HepG2 (cell line): ENCODE data around the gene NTN3. TPM values are rescaled to one million over a fixed set of nuclear protein-coding genes. Genes with fewer than 3 reads are reported as not detected.

ENCODE experiments used
- MIER3 ChIP-seq: IDR thresholded peaks from 2 replicates; pipeline ENCODE4 v1.6.1; 2016; ENCODE audit warnings: missing compliant biosample characterization, borderline replicate concordance
- NFYC ChIP-seq: IDR thresholded peaks from 2 replicates; pipeline ENCODE4 v1.6.1; 2016; ENCODE audit warnings: missing genetic modification reagents, missing compliant biosample characterization
- RBFOX2 ChIP-seq: fragments of 200-400 bp; formaldehyde crosslinking; IDR thresholded peaks from 2 replicates; pipeline ENCODE4 v1.6.1; 2017; ENCODE audit warnings: low read depth, mild to moderate bottlenecking, low read length
- TBL1XR1 ChIP-seq: fragments of 150-350 bp; IDR thresholded peaks from 2 replicates; pipeline ENCODE4 v1.6.1; 2014; ENCODE audit warnings: borderline replicate concordance, low read length; ENCODE audit not compliant: partially characterized antibody
- TRIM24 ChIP-seq: sonication (generic); formaldehyde crosslinking; IDR thresholded peaks from 2 replicates; pipeline ENCODE4 v1.8.0; 2022; ENCODE audit warnings: mild to moderate bottlenecking, missing genetic modification reagents
- YY1 ChIP-seq: IDR thresholded peaks from 2 replicates; pipeline ENCODE4 v1.6.1; 2011; ENCODE audit warnings: low read length, low read depth, moderate library complexity, mild to moderate bottlenecking; ENCODE audit not compliant: insufficient read depth, insufficient replicate concordance
- ZNF160 ChIP-seq: sonication (generic); formaldehyde crosslinking; IDR thresholded peaks from 2 replicates; pipeline ENCODE4 v1.8.0; 2022; ENCODE audit warnings: mild to moderate bottlenecking, inconsistent platforms, missing genetic modification reagents
- ZNF260 ChIP-seq: sonication (generic); formaldehyde crosslinking; IDR thresholded peaks from 2 replicates; pipeline ENCODE4 v1.4.0; 2020; ENCODE audit warnings: missing genetic modification reagents, low read depth, mild to moderate bottlenecking, borderline replicate concordance
- ZNF33B ChIP-seq: sonication (generic); formaldehyde crosslinking; IDR thresholded peaks from 2 replicates; pipeline ENCODE4 v1.5.1; 2020; ENCODE audit warnings: mild to moderate bottlenecking, missing genetic modification reagents
- ZNF782 ChIP-seq: sonication (generic); formaldehyde crosslinking; IDR thresholded peaks from 2 replicates; pipeline ENCODE4 v1.4.0; 2020; ENCODE audit warnings: missing genetic modification reagents, mild to moderate bottlenecking, borderline replicate concordance
- ZNF841 ChIP-seq: sonication (generic); formaldehyde crosslinking; IDR thresholded peaks from 2 replicates; pipeline ENCODE4 v1.8.1; 2023; ENCODE audit warnings: missing genetic modification reagents, borderline replicate concordance
- polyA plus RNA-seq, 8 experiments: library from polyadenylated mRNA; depleted of rRNA in 3 of 8; stranded (reverse) in 7 of 8; unstranded in 1 of 8; fragments of >200 nt; fragmentation: Illumina TruSeq in 4 of 8; extraction: Trizol in 4 of 8; gene quantifications; 2 replicates each; pipeline versions ENCODE4 v1.2.1 to v1.2.3, GENCODE V29; 2011 to 2016; ENCODE audit warnings: low read depth in 4 of 8, missing spikeins in 1 of 8, mixed read lengths in 1 of 8; ENCODE audit not compliant: insufficient read depth in 1 of 8
- total RNA-seq, 5 experiments: library from RNA; depleted of rRNA; stranded (reverse); fragments of >200 nt; fragmentation: Illumina TruSeq; extraction: Trizol; gene quantifications; 2 replicates each; pipeline ENCODE4 v1.2.3, GENCODE V29; 2016; ENCODE audit warnings: low read depth in 1 of 5
- TF ChIP-seq, protein P1 (sequence below): sonication (generic); formaldehyde crosslinking; IDR thresholded peaks from 2 replicates; pipeline ENCODE4 v1.8.0; 2022; ENCODE audit warnings: mild to moderate bottlenecking, missing genetic modification reagents, moderate library complexity
- TF ChIP-seq, protein P2 (sequence below): sonication (generic); formaldehyde crosslinking; IDR thresholded peaks from 2 replicates; pipeline ENCODE4 v1.8.1; 2023; ENCODE audit warnings: missing genetic modification reagents, inconsistent platforms, borderline replicate concordance
- TF ChIP-seq, protein P3 (sequence below): sonication (generic); formaldehyde crosslinking; IDR thresholded peaks from 2 replicates; pipeline ENCODE4 v1.8.0; 2022; ENCODE audit warnings: mild to moderate bottlenecking, missing genetic modification reagents, borderline replicate concordance
- TF ChIP-seq, protein P4 (sequence below): sonication (generic); formaldehyde crosslinking; IDR thresholded peaks from 2 replicates; pipeline ENCODE4 v1.5.1; 2020; ENCODE audit warnings: missing genetic modification reagents, mild to moderate bottlenecking, borderline replicate concordance
- TF ChIP-seq, protein P5 (sequence below): sonication (generic); formaldehyde crosslinking; IDR thresholded peaks from 2 replicates; pipeline ENCODE4 v1.4.0; 2020; ENCODE audit warnings: missing genetic modification reagents
- TF ChIP-seq, protein P6 (sequence below): fragments of 450-650 bp; IDR thresholded peaks from 2 replicates; pipeline ENCODE4 v1.6.1; 2017; ENCODE audit warnings: mild to moderate bottlenecking
- TF ChIP-seq, protein P7 (sequence below): sonication (generic); formaldehyde crosslinking; IDR thresholded peaks from 2 replicates; pipeline ENCODE4 v1.8.1; 2023; ENCODE audit warnings: mild to moderate bottlenecking, inconsistent platforms, moderate library complexity, missing genetic modification reagents, borderline replicate concordance

The NTN3 gene
- total and polyA plus RNA-seq, 2 of the 13 experiments (the other 11 are each of a cell fraction or from before 2014, with no cell fraction given) = 0.09 to 0.20 TPM

DNA sequence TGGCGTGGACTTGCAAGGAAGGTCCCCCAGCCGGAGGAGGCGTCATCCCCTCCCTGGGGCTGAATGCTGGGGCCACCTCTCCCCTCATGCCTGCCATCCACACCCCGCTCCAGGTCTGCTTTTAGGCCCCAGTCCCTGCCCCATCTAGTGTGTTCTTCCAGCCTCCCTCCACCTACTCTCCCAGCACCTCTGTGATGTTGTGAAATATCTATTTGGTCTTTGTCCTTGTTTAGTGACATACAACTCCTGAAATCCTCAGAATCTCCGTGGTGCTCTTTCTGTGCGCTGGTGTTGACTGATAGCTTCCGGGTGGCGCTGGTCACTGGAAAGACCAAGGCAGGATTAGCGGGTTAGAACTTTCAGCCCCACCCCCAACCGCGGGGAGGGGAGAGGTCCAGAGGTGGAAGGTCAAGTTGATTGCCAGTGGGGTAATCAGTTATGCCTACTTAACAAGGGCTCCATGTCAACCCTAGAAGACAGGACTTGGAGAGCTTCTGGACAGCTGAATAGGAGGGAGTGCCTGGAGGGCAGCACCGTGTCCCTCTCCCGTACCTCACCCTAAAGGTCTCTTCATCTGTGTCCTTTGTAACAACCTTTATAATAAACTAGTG lies 13.9 kb downstream of the NTN3 start (continued):
- TF ChIP-seq ZNF782 = no peak
- TF ChIP-seq, protein P1, sequence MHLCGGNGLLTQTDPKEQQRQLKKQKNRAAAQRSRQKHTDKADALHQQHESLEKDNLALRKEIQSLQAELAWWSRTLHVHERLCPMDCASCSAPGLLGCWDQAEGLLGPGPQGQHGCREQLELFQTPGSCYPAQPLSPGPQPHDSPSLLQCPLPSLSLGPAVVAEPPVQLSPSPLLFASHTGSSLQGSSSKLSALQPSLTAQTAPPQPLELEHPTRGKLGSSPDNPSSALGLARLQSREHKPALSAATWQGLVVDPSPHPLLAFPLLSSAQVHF = no peak
- TF ChIP-seq, protein P2, sequence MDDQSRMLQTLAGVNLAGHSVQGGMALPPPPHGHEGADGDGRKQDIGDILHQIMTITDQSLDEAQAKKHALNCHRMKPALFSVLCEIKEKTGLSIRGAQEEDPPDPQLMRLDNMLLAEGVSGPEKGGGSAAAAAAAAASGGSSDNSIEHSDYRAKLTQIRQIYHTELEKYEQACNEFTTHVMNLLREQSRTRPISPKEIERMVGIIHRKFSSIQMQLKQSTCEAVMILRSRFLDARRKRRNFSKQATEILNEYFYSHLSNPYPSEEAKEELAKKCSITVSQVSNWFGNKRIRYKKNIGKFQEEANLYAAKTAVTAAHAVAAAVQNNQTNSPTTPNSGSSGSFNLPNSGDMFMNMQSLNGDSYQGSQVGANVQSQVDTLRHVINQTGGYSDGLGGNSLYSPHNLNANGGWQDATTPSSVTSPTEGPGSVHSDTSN (CRISPR knock-in tag) = no peak
- TF ChIP-seq, protein P3, sequence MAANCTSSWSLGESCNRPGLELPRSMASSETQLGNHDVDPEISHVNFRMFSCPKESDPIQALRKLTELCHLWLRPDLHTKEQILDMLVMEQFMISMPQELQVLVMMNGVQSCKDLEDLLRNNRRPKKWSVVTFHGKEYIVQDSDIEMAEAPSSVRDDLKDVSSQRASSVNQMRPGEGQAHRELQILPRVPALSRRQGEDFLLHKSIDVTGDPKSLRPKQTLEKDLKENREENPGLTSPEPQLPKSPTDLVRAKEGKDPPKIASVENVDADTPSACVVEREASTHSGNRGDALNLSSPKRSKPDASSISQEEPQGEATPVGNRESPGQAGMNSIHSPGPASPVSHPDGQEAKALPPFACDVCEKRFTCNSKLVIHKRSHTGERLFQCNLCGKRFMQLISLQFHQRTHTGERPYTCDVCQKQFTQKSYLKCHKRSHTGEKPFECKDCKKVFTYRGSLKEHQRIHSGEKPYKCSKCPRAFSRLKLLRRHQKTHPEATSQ (CRISPR knock-in tag) = no peak
- TF ChIP-seq NFYC (CRISPR knock-in tag) = 0 out of 2 replicates have a peak, but pooled peaks have one; percentile 23
- no peak for TF ChIP-seq RBFOX2
- TF ChIP-seq MIER3 = peak; percentile 78
- TF ChIP-seq ZNF33B (CRISPR knock-in tag) = 0 out of 2 replicates have a peak, but pooled peaks have one; percentile 29
- TF ChIP-seq, protein P4, sequence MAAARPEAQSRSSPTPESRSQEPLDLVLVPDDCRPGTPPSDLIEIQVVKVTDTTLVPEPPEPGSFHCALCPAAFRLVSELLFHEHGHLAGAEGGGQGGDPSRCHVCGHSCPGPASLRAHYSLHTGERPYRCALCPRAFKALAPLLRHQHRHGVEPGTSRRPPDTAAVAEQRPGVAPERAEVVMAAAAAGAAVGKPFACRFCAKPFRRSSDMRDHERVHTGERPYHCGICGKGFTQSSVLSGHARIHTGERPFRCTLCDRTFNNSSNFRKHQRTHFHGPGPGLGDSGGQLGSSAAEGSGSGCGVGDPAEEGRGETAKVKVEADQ (CRISPR knock-in tag) = no peak
- TF ChIP-seq, protein P5, sequence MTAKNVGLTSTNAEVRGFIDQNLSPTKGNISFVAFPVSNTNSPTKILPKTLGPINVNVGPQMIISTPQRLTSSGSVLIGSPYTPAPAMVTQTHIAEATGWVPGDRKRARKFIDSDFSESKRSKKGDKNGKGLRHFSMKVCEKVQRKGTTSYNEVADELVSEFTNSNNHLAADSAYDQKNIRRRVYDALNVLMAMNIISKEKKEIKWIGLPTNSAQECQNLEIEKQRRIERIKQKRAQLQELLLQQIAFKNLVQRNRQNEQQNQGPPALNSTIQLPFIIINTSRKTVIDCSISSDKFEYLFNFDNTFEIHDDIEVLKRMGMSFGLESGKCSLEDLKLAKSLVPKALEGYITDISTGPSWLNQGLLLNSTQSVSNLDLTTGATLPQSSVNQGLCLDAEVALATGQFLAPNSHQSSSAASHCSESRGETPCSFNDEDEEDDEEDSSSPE (CRISPR knock-in tag) = peak; percentile 54; the same call in 1 of the 2 replicates
- peak; percentile 70 for TF ChIP-seq TBL1XR1
- TF ChIP-seq, protein P6, sequence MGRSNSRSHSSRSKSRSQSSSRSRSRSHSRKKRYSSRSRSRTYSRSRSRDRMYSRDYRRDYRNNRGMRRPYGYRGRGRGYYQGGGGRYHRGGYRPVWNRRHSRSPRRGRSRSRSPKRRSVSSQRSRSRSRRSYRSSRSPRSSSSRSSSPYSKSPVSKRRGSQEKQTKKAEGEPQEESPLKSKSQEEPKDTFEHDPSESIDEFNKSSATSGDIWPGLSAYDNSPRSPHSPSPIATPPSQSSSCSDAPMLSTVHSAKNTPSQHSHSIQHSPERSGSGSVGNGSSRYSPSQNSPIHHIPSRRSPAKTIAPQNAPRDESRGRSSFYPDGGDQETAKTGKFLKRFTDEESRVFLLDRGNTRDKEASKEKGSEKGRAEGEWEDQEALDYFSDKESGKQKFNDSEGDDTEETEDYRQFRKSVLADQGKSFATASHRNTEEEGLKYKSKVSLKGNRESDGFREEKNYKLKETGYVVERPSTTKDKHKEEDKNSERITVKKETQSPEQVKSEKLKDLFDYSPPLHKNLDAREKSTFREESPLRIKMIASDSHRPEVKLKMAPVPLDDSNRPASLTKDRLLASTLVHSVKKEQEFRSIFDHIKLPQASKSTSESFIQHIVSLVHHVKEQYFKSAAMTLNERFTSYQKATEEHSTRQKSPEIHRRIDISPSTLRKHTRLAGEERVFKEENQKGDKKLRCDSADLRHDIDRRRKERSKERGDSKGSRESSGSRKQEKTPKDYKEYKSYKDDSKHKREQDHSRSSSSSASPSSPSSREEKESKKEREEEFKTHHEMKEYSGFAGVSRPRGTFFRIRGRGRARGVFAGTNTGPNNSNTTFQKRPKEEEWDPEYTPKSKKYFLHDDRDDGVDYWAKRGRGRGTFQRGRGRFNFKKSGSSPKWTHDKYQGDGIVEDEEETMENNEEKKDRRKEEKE = no peak
- TF ChIP-seq, protein P7, sequence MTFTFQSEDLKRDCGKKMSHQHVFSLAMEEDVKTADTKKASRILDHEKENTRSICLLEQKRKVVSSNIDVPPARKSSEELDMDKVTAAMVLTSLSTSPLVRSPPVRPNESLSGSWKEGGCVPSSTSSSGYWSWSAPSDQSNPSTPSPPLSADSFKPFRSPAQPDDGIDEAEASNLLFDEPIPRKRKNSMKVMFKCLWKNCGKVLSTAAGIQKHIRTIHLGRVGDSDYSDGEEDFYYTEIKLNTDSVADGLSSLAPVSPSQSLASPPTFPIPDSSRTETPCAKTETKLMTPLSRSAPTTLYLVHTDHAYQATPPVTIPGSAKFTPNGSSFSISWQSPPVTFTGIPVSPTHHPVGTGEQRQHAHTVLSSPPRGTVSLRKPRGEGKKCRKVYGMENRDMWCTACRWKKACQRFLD (CRISPR knock-in tag) = no peak
- TF ChIP-seq ZNF260 (CRISPR knock-in tag) = no peak
- TF ChIP-seq TRIM24 (CRISPR knock-in tag) = no peak
- TF ChIP-seq ZNF841 (CRISPR knock-in tag) = no peak
- peak; percentile 35 for TF ChIP-seq YY1
- peak; percentile 59; the same call in 1 of the 2 replicates for TF ChIP-seq ZNF160 (CRISPR knock-in tag)
